ENCODE data around the gene FRMD4B.

- TF ChIP-seq CTCF (conservative IDR thresholded peaks at IDR 0.05; ENCODE audit: low read length) (no peak), EZH2phosphoT487 (IDR thresholded peaks at IDR 0.05; ENCODE audit: borderline replicate concordance) (no peak)
Observed at GRCh38 chr3:69357196-69357595, 28.7 kb downstream of the FRMD4B start.

All from Loucy (cell line).